HCT116 (cell line): Measurements from ENCODE around the gene COG8. TPM values are rescaled to one million over a fixed set of nuclear protein-coding genes. Genes with fewer than 3 reads are reported as not detected.

Source experiments
- ATAC-seq: fragments of 200-7000 bp; cut with Tn5 transposase; 2 replicates; pipeline ENCODE4 v1.9.1; 2020; ENCODE audit warnings: mild to moderate bottlenecking, moderate library complexity
- BruUV-seq: library from RNA; stranded (reverse); fragments of 400-500 nt; replicated peaks from 2 replicates; lab custom pipeline; 2021; lab: Mats Ljungman, UMichigan
- CTCF ChIA-PET: fragments of 300-600 bp; sonication (Branson Sonifier 250); formaldehyde crosslinking; loops from one replicate; lab custom pipeline; 2021; ENCODE audit warnings: antibody characterized with exemption; lab: Charles Lee
- POLR2A ChIA-PET: fragments of 300-600, 350-600 bp; sonication (Branson Sonifier 250); formaldehyde crosslinking; loops from one replicate; lab custom pipeline; 2021; ENCODE audit warnings: antibody characterized with exemption; lab: Charles Lee
- RAD21 ChIA-PET, 2 experiments: fragments of 300-600 bp; sonication (Branson Sonifier 250); formaldehyde crosslinking; loops; one replicate each; lab custom pipeline; 2023; ENCODE audit warnings: low total read pairs in 2 of 2; ENCODE audit not compliant: uncharacterized antibody in 2 of 2, unreplicated experiment in 2 of 2, low non-redundant PET in 1 of 2; lab: Charles Lee
- DNase-seq: peaks from one replicate; pipeline ENCODE4 v3.0.0-alpha.2; 2010; ENCODE audit warnings: low read depth, low spot score
- H2AFZ ChIP-seq: fragments of 200-600 bp; shearing (Covaris generic), sonication (generic); 2 replicates; pipeline ENCODE4 v1.6.1; 2017; ENCODE audit warnings: low read depth, mixed run types, mixed read lengths, antibody characterized with exemption, low read length; ENCODE audit not compliant: poor library complexity, severe bottlenecking
- H3K27ac ChIP-seq: 2 replicates; pipeline ENCODE4 v1.5.1; 2012; ENCODE audit warnings: low read depth, low read length
- H3K27me3 ChIP-seq: fragments of 200-600 bp; sonication (generic); 2 replicates; pipeline ENCODE4 v1.6.1; 2016; ENCODE audit warnings: mixed run types, low read length, mixed read lengths; ENCODE audit not compliant: insufficient read depth
- H3K36me3 ChIP-seq, 2 experiments: fragments of 200-500 bp in 1 of 2; fragments of 200-600 bp in 1 of 2; sonication (Bioruptor generic) in 1 of 2; sonication (generic) in 1 of 2; 2 replicates each; pipeline versions ENCODE4 v1.5.1 to v1.6.1; 2014 to 2016; ENCODE audit warnings: low read length in 2 of 2, inconsistent platforms in 1 of 2, mixed read lengths in 1 of 2, mixed run types in 1 of 2; ENCODE audit not compliant: insufficient read depth in 2 of 2, control insufficient read depth in 1 of 2
- H3K4me1 ChIP-seq, 2 experiments: fragments of 200-600 bp in 1 of 2; sonication (generic) in 1 of 2; 2 replicates each; pipeline versions ENCODE4 v1.5.1 to v1.6.1; 2012 to 2017; ENCODE audit warnings: low read length in 2 of 2, inconsistent platforms in 1 of 2, mild to moderate bottlenecking in 1 of 2, mixed read lengths in 1 of 2, mixed run types in 1 of 2, moderate library complexity in 1 of 2; ENCODE audit not compliant: insufficient read depth in 2 of 2, control insufficient read depth in 1 of 2
- H3K4me2 ChIP-seq: fragments of 200-600 bp; sonication (generic); 2 replicates; pipeline ENCODE4 v1.6.1; 2017; ENCODE audit warnings: mixed run types, low read length, mixed read lengths
- H3K4me3 ChIP-seq, 2 experiments: fragments of 200-600 bp in 1 of 2; sonication (generic) in 1 of 2; replicated peaks in 1 of 2; 2 replicates each; pipeline ENCODE4 v1.5.1; 2011 to 2016; ENCODE audit warnings: low read length in 2 of 2, control low read depth in 1 of 2, low read depth in 1 of 2, mild to moderate bottlenecking in 1 of 2, mixed read lengths in 1 of 2, mixed run types in 1 of 2
- H3K79me2 ChIP-seq: fragments of 200-600 bp; sonication (generic); 2 replicates; pipeline ENCODE4 v1.6.1; 2017; ENCODE audit warnings: mild to moderate bottlenecking, mixed run types, low read length, moderate library complexity, mixed read lengths; ENCODE audit not compliant: insufficient read depth
- H3K9ac ChIP-seq: fragments of 200-600 bp; sonication (generic); 2 replicates; pipeline ENCODE4 v1.6.1; 2016; ENCODE audit warnings: low read length, mixed read lengths
- H3K9me2 ChIP-seq: fragments of 200-600 bp; sonication (generic), shearing (Covaris generic); 2 replicates; pipeline ENCODE4 v1.6.1; 2017; ENCODE audit warnings: mixed run types, mild to moderate bottlenecking, moderate library complexity; ENCODE audit not compliant: insufficient read depth
- H3K9me3 ChIP-seq, 2 experiments: fragments of 200-500 bp in 1 of 2; fragments of 200-600 bp in 1 of 2; sonication (Bioruptor generic) in 1 of 2; sonication (generic) in 1 of 2; 2 replicates each; pipeline ENCODE4 v1.6.1; 2014 to 2017; ENCODE audit warnings: low read length in 2 of 2, mixed read lengths in 2 of 2, inconsistent platforms in 1 of 2, low read depth in 1 of 2, mild to moderate bottlenecking in 1 of 2, mixed run types in 1 of 2, moderate library complexity in 1 of 2; ENCODE audit not compliant: control insufficient read depth in 1 of 2, insufficient read depth in 1 of 2
- H4K20me1 ChIP-seq: fragments of 200-600 bp; sonication (generic), shearing (Covaris generic); 2 replicates; pipeline ENCODE4 v1.6.1; 2017; ENCODE audit warnings: mixed run types, mild to moderate bottlenecking, moderate library complexity; ENCODE audit not compliant: insufficient read depth
- CBX3 ChIP-seq: IDR thresholded peaks from 2 replicates; pipeline ENCODE4 v1.6.1; 2012; ENCODE audit warnings: low read depth
- CEBPB ChIP-seq: IDR thresholded peaks from 2 replicates; pipeline ENCODE4 v1.6.1; 2012; ENCODE audit warnings: low read depth
- ELF1 ChIP-seq: IDR thresholded peaks from 2 replicates; pipeline ENCODE4 v1.6.1; 2012; ENCODE audit warnings: low read depth, borderline replicate concordance
- EZH2 ChIP-seq: fragments of 200-600 bp; sonication (generic); IDR thresholded peaks from 2 replicates; pipeline ENCODE4 v1.6.1; 2017; ENCODE audit warnings: antibody characterized with exemption, mixed run types
- FOSL1 ChIP-seq: IDR thresholded peaks from 2 replicates; pipeline ENCODE4 v1.6.1; 2012; ENCODE audit warnings: low read depth
- RAD21 ChIP-seq: IDR thresholded peaks from 2 replicates; pipeline ENCODE4 v1.6.1; 2012; ENCODE audit warnings: low read depth, mild to moderate bottlenecking
- SIN3A ChIP-seq: IDR thresholded peaks from 2 replicates; pipeline ENCODE4 v1.6.1; 2012; ENCODE audit warnings: low read depth
- SP1 ChIP-seq: IDR thresholded peaks from 2 replicates; pipeline ENCODE4 v1.6.1; 2012; ENCODE audit warnings: low read depth
- SRF ChIP-seq: IDR thresholded peaks from 2 replicates; pipeline ENCODE4 v1.6.1; 2012; ENCODE audit warnings: low read depth
- ZBTB33 ChIP-seq: IDR thresholded peaks from 2 replicates; pipeline ENCODE4 v1.6.1; 2011; ENCODE audit warnings: mild to moderate bottlenecking, low read length, moderate library complexity; ENCODE audit not compliant: insufficient replicate concordance; ENCODE audit errors: extremely low read depth
- ZFX ChIP-seq: fragments of 450-650 bp; IDR thresholded peaks from 2 replicates; pipeline ENCODE4 v1.6.1; 2017
- ZNF274 ChIP-seq: fragments of 200-500 bp; sonication (Bioruptor generic); IDR thresholded peaks from 2 replicates; pipeline ENCODE4 v1.6.1; 2014; ENCODE audit warnings: mild to moderate bottlenecking, low read depth, low read length, inconsistent platforms
- intact Hi-C: fragments of 100-400 bp; cut with micrococcal nuclease; formaldehyde crosslinking; loops from 2 replicates; pipeline ENCODE4 v1.10.0; 2022
- total RNA-seq: library from RNA; stranded (reverse); gene quantifications from one replicate; pipeline ENCODE4 v1.2.1, GENCODE V29; 2021; ENCODE audit not compliant: unreplicated experiment
- TF ChIP-seq, protein P1 (sequence below): IDR thresholded peaks from 2 replicates; pipeline ENCODE4 v1.6.1; 2012
- TF ChIP-seq, protein P2 (sequence below): IDR thresholded peaks from 2 replicates; pipeline ENCODE4 v1.6.1; 2012
- TF ChIP-seq, protein P3 (sequence below): IDR thresholded peaks from 2 replicates; pipeline ENCODE4 v1.6.1; 2012; ENCODE audit warnings: low read depth
- TF ChIP-seq, protein P4 (sequence below), 3 experiments: fragments of 200-600 bp in 1 of 3; sonication (generic) in 1 of 3; IDR thresholded peaks in 2 of 3; conservative IDR thresholded peaks in 1 of 3; 2 replicates each; pipeline ENCODE4 v1.5.1; 2012 to 2017; ENCODE audit warnings: low read depth in 2 of 3, low read length in 2 of 3, antibody characterized with exemption in 1 of 3, borderline replicate concordance in 1 of 3, control low read depth in 1 of 3, mild to moderate bottlenecking in 1 of 3, mixed read lengths in 1 of 3, mixed run types in 1 of 3, moderate library complexity in 1 of 3; ENCODE audit not compliant: insufficient read depth in 1 of 3

Gene COG8
- total RNA-seq, 1 experiment from 2014 or later: 50.3 TPM

DNA sequence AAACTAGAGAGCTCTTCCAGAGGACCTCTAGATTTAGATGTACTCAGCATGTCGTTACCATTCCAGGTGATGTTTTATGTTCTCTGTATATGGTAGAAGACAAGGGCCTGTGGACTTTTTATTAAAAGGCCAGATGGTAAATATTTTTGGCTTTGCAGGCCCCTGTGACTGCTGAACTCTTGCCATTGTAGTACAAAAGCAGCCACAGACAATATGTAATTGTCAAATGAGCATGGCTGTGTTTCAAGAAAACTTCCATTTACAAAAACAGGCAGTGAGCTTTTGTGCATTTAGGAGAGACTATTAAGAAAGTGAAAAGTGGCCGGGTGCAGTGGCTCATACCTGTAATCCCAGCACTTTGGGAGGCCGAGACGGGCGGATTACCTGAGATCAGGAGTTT is 4.8 kb upstream of the COG8 start:
- ChIA-PET RAD21 (no interaction called here), POLR2A (no interaction called here), CTCF (no interaction called here)
- ATAC-seq: no peak
- no peaks in the 10 kb centered on the region for H3K9me2 ChIP-seq
- no peak overlapping the region for H3K4me2 ChIP-seq
- no peak overlapping the region for H3K4me3 ChIP-seq
- H3K27ac ChIP-seq: no peak overlapping the region
- DNase-seq: no peak
- no peaks in the 10 kb centered on the region for H3K9me3 ChIP-seq
- intact Hi-C loops: no loop called here
- TF ChIP-seq ELF1: no peak
- TF ChIP-seq SP1: no peak
- TF ChIP-seq, protein P1, sequence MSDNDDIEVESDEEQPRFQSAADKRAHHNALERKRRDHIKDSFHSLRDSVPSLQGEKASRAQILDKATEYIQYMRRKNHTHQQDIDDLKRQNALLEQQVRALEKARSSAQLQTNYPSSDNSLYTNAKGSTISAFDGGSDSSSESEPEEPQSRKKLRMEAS: no peak
- no peak for TF ChIP-seq EZH2
- TF ChIP-seq, protein P2, sequence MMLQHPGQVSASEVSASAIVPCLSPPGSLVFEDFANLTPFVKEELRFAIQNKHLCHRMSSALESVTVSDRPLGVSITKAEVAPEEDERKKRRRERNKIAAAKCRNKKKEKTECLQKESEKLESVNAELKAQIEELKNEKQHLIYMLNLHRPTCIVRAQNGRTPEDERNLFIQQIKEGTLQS: no peak
- TF ChIP-seq ZBTB33: no peak
- TF ChIP-seq CEBPB: no peak
- no peak for TF ChIP-seq SIN3A
- no peak for TF ChIP-seq SRF
- no peak for TF ChIP-seq CBX3
- TF ChIP-seq, protein P3, sequence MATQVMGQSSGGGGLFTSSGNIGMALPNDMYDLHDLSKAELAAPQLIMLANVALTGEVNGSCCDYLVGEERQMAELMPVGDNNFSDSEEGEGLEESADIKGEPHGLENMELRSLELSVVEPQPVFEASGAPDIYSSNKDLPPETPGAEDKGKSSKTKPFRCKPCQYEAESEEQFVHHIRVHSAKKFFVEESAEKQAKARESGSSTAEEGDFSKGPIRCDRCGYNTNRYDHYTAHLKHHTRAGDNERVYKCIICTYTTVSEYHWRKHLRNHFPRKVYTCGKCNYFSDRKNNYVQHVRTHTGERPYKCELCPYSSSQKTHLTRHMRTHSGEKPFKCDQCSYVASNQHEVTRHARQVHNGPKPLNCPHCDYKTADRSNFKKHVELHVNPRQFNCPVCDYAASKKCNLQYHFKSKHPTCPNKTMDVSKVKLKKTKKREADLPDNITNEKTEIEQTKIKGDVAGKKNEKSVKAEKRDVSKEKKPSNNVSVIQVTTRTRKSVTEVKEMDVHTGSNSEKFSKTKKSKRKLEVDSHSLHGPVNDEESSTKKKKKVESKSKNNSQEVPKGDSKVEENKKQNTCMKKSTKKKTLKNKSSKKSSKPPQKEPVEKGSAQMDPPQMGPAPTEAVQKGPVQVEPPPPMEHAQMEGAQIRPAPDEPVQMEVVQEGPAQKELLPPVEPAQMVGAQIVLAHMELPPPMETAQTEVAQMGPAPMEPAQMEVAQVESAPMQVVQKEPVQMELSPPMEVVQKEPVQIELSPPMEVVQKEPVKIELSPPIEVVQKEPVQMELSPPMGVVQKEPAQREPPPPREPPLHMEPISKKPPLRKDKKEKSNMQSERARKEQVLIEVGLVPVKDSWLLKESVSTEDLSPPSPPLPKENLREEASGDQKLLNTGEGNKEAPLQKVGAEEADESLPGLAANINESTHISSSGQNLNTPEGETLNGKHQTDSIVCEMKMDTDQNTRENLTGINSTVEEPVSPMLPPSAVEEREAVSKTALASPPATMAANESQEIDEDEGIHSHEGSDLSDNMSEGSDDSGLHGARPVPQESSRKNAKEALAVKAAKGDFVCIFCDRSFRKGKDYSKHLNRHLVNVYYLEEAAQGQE: no peak
- no peak for TF ChIP-seq FOSL1
- no peak for TF ChIP-seq ZNF274
- TF ChIP-seq RAD21: no peak
- TF ChIP-seq, protein P4, sequence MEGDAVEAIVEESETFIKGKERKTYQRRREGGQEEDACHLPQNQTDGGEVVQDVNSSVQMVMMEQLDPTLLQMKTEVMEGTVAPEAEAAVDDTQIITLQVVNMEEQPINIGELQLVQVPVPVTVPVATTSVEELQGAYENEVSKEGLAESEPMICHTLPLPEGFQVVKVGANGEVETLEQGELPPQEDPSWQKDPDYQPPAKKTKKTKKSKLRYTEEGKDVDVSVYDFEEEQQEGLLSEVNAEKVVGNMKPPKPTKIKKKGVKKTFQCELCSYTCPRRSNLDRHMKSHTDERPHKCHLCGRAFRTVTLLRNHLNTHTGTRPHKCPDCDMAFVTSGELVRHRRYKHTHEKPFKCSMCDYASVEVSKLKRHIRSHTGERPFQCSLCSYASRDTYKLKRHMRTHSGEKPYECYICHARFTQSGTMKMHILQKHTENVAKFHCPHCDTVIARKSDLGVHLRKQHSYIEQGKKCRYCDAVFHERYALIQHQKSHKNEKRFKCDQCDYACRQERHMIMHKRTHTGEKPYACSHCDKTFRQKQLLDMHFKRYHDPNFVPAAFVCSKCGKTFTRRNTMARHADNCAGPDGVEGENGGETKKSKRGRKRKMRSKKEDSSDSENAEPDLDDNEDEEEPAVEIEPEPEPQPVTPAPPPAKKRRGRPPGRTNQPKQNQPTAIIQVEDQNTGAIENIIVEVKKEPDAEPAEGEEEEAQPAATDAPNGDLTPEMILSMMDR (IDR thresholded peaks at IDR 0.05 in 2 of 3, conservative IDR thresholded peaks at IDR 0.05 in 1 of 3; ENCODE audit: borderline replicate concordance in 1 of 3, insufficient read depth in 1 of 3, low read depth in 2 of 3, low read length in 2 of 3): no peak
- TF ChIP-seq ZFX: no peak
- H3K4me1 ChIP-seq: peaks cover 5 to 22% of the 10 kb centered on the region in 2 experiments; a peak in 3 of 4 replicates
- H3K27me3 ChIP-seq: no peaks in the 10 kb centered on the region
- peaks cover 10 to 35% of the 10 kb centered on the region in 2 experiments; a peak in 3 of 4 replicates for H3K36me3 ChIP-seq
- BruUV-seq: no TSS peak
- no peak overlapping the region for H2AFZ ChIP-seq
- no peak overlapping the region for H3K9ac ChIP-seq
- no peaks in the 10 kb centered on the region; the same call in 1 of the 2 replicates for H4K20me1 ChIP-seq
- H3K79me2 ChIP-seq: peaks cover 51% of the 10 kb centered on the region
